OCI-LY7 (cell line): Measurements from ENCODE around the gene OR10H2. TPM values are rescaled to one million over a fixed set of nuclear protein-coding genes. Genes with fewer than 3 reads are reported as not detected.

Experiments used
- total RNA-seq, 2 experiments: library from RNA; depleted of rRNA in 1 of 2; stranded (reverse); fragments of >200 nt in 1 of 2; shearing (Covaris generic) in 1 of 2; gene quantifications; 2 replicates each; pipeline ENCODE4 v1.2.3, GENCODE V29; 2014 to 2022

OR10H2 gene
- total RNA-seq, 2 experiments from 2014 or later, result not detected

Other genes with a start within 250 kb of the OR10H2 start
- not detected in 2 replicates for gene PGLYRP2, start 248.5 kb upstream of the OR10H2 start, total RNA-seq (2014; rRNA removed; shearing (Covaris generic))
- gene PGLYRP2, start 248.5 kb upstream of the OR10H2 start, total RNA-seq (2022), result not detected in 2 replicates
- gene CYP4F22, start 219.5 kb upstream of the OR10H2 start, total RNA-seq (2014; rRNA removed; shearing (Covaris generic)), result not detected in 2 replicates
- gene CYP4F22, start 219.5 kb upstream of the OR10H2 start, total RNA-seq (2022), result not detected in 2 replicates
- gene CYP4F8, start 112.8 kb upstream of the OR10H2 start, total RNA-seq (2014; rRNA removed; shearing (Covaris generic)), result not detected in 2 replicates
- gene CYP4F8, start 112.8 kb upstream of the OR10H2 start, total RNA-seq (2022), result not detected in 2 replicates
- not detected in 2 replicates for gene CYP4F3, start 87.1 kb upstream of the OR10H2 start, total RNA-seq (2014; rRNA removed; shearing (Covaris generic))
- not detected in 2 replicates for gene CYP4F3, start 87.1 kb upstream of the OR10H2 start, total RNA-seq (2022)
- 0.09 TPM in 1 of 2 replicates, not detected in the other for gene CYP4F12, start 54.9 kb upstream of the OR10H2 start, total RNA-seq (2014; rRNA removed; shearing (Covaris generic))
- not detected in 2 replicates for gene CYP4F12, start 54.9 kb upstream of the OR10H2 start, total RNA-seq (2022)
- gene OR10H3, start 10.0 kb downstream of the OR10H2 start, total RNA-seq (2014; rRNA removed; shearing (Covaris generic)), result not detected in 2 replicates
- not detected in 2 replicates for gene OR10H3, start 10.0 kb downstream of the OR10H2 start, total RNA-seq (2022)
- gene OR10H5, start 59.6 kb downstream of the OR10H2 start, total RNA-seq (2014; rRNA removed; shearing (Covaris generic)), result not detected in 2 replicates
- not detected in 2 replicates for gene OR10H5, start 59.6 kb downstream of the OR10H2 start, total RNA-seq (2022)
- not detected in 2 replicates for gene OR10H1, start 87.6 kb downstream of the OR10H2 start, total RNA-seq (2014; rRNA removed; shearing (Covaris generic))
- 0.11 TPM in 1 of 2 replicates, not detected in the other for gene OR10H1, start 87.6 kb downstream of the OR10H2 start, total RNA-seq (2022)
- not detected in 2 replicates for gene CYP4F2, start 170.1 kb downstream of the OR10H2 start, total RNA-seq (2014; rRNA removed; shearing (Covaris generic))
- gene CYP4F2, start 170.1 kb downstream of the OR10H2 start, total RNA-seq (2022), result not detected in 2 replicates
- 0.18 and 0.22 TPM in 2 replicates for gene CYP4F11, start 206.5 kb downstream of the OR10H2 start, total RNA-seq (2014; rRNA removed; shearing (Covaris generic))
- gene CYP4F11, start 206.5 kb downstream of the OR10H2 start, total RNA-seq (2022), result 0.25 TPM in 1 of 2 replicates, not detected in the other
- not detected in 2 replicates for gene OR10H4, start 221.0 kb downstream of the OR10H2 start, total RNA-seq (2014; rRNA removed; shearing (Covaris generic))
- not detected in 2 replicates for gene OR10H4, start 221.0 kb downstream of the OR10H2 start, total RNA-seq (2022)